HG03108 (cell line): Measurements from ENCODE around the gene FOXD4L6.
"Not testable (repeated sequence)": the region's sequence is repeated elsewhere in the genome, so short reads cannot be mapped to it uniquely, and the experiment has no call there.

ENCODE experiments used
- ATAC-seq: cut with Tn5 transposase; IDR thresholded peaks from one replicate; pipeline ENCODE4 v1.9.1; 2021; ENCODE audit warnings: moderate library complexity; ENCODE audit not compliant: unreplicated experiment

FOXD4L6 gene

GRCh38 chr9:41104542-41104941 is 23.9 kb downstream of the FOXD4L6 start:
- ATAC-seq, result not testable (repeated sequence)

- ATAC-seq, result not testable (repeated sequence)
These were observed 28.0 kb downstream of the FOXD4L6 start for GRCh38 chr9:41100508-41100907.

GRCh38 chr9:41098759-41099158 is 29.7 kb downstream of the FOXD4L6 start:
- ATAC-seq, result not testable (repeated sequence)

- ATAC-seq, result not testable (repeated sequence)
These were observed 33.4 kb downstream of the FOXD4L6 start for GRCh38 chr9:41095060-41095459.

- ATAC-seq, result not testable (repeated sequence)
These were observed 34.3 kb downstream of the FOXD4L6 start for GRCh38 chr9:41094010-41094773.

GRCh38 chr9:41090922-41091321 is 37.6 kb downstream of the FOXD4L6 start:
- ATAC-seq, result not testable (repeated sequence)

- not testable (repeated sequence) for ATAC-seq
These were observed 38.1 kb downstream of the FOXD4L6 start for GRCh38 chr9:41090386-41090785.

GRCh38 chr9:41088450-41089059 is 39.9 kb downstream of the FOXD4L6 start:
- peak; percentile 65 for ATAC-seq

GRCh38 chr9:41087929-41088328 is 40.6 kb downstream of the FOXD4L6 start:
- ATAC-seq, result not testable (repeated sequence)

- ATAC-seq, result not testable (repeated sequence)
These were observed 41.2 kb downstream of the FOXD4L6 start for GRCh38 chr9:41087157-41087780.

- not testable (repeated sequence) for ATAC-seq
These were observed 41.8 kb downstream of the FOXD4L6 start for GRCh38 chr9:41086685-41087084.

GRCh38 chr9:41086215-41086614 is 42.3 kb downstream of the FOXD4L6 start:
- not testable (repeated sequence) for ATAC-seq

GRCh38 chr9:41082358-41082757 is 46.1 kb downstream of the FOXD4L6 start:
- not testable (repeated sequence) for ATAC-seq

- ATAC-seq, result not testable (repeated sequence)
These were observed 49.0 kb downstream of the FOXD4L6 start for GRCh38 chr9:41079464-41079863.

- not testable (repeated sequence) for ATAC-seq
These were observed 50.9 kb downstream of the FOXD4L6 start for GRCh38 chr9:41077586-41077985.
